HG03521 (cell line): Measurements from ENCODE around the gene FASN.

Experiments
- ATAC-seq: cut with Tn5 transposase; IDR thresholded peaks from one replicate; pipeline ENCODE4 v1.9.1; 2021; ENCODE audit warnings: mild to moderate bottlenecking, moderate library complexity; ENCODE audit not compliant: unreplicated experiment

FASN gene

DNA sequence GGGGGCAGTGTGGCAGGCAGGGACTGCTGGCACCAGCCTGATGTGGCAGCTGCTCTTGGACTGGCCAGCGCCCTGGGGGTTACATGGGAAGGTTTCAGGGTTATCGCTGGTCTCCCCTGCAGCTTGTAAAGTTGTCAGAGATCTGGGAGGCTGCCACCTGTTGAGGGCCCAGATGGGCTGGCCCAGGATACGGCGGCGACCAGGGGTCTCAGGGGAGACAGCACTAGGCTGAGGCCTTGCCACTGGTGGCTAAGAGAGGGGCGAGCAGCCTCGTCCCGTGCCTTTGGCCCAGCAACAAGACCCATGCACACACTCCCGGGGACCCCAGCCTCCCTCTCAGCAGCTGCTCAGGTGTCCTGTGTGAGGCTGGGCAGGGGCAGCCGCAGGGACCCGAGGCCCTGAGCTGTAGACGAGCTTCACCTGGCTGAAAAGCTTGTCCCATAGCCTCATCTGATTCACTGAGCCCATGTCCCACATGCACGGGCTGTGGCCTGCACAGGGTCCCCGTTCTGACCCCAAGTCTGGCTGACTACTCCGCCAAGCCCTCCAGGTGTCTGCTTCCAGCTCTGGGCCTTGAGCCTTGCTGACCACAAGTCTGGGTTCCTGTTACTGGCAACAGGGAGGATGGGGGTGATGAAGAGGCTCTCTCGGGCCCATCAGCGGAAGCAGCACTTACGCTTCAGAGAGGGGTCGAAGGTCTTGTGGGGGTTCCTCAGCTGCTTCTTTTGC, 38.6 kb downstream of the FASN start:
- no peak for ATAC-seq

DNA sequence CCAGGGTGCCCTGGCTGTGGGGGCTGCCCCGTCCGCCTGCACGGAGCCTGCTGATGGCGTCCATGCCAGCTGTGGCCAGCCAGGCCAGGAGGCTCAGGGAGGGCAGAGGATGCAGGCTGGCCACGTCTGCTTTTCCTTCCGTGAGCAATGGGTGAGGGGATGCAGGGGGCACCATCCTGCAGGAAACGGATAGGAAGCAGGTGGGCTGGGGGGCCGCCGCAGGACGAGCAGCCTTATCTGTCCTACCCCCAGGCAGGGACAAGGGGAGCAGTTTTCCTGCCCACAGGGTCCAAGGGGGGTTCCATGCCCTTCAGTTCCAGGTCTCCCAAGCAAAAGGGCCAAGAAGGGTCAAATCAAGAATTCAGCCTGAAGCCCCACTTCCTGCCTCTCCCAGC, 39.2 kb downstream of the FASN start:
- ATAC-seq = no peak

GRCh38 chr17:82058230-82058854, 39.7 kb downstream of the FASN start:
- no peak for ATAC-seq

GRCh38 chr17:82056729-82057621, 41.1 kb downstream of the FASN start:
- ATAC-seq = no peak

DNA sequence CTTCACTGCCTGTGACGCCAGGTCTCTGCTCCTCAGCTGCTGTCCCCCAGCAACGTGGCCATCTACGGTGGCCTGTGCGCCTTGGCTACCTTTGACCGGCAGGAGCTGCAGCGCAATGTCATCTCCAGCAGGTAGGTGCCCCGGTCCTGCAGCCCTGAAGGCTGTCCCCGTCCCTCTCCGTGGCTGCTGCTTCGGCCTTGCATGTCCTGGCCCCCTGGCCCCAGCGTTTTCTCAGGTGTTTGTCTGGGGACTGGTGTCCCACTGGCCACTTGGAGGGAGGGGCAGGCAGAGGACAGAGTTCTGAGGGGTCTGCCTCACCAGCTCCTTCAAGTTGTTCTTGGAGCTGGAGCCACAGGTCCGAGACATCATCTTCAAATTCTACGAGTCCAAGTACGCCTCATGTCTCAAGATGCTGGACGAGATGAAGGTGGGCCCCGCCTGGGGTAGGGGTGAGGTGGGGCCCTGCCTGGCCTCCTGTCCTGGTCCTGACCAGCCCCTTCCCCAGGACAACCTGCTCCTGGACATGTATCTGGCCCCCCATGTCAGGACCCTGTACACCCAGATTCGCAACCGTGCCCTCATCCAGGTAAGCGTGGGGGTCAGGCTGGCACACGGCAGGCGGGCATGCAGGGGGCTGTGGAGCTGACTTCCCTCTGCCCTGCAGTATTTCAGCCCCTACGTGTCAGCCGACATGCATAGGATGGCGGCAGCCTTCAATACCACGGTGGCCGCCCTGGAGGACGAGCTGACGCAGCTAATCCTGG, 41.9 kb downstream of the FASN start:
- no peak for ATAC-seq

DNA sequence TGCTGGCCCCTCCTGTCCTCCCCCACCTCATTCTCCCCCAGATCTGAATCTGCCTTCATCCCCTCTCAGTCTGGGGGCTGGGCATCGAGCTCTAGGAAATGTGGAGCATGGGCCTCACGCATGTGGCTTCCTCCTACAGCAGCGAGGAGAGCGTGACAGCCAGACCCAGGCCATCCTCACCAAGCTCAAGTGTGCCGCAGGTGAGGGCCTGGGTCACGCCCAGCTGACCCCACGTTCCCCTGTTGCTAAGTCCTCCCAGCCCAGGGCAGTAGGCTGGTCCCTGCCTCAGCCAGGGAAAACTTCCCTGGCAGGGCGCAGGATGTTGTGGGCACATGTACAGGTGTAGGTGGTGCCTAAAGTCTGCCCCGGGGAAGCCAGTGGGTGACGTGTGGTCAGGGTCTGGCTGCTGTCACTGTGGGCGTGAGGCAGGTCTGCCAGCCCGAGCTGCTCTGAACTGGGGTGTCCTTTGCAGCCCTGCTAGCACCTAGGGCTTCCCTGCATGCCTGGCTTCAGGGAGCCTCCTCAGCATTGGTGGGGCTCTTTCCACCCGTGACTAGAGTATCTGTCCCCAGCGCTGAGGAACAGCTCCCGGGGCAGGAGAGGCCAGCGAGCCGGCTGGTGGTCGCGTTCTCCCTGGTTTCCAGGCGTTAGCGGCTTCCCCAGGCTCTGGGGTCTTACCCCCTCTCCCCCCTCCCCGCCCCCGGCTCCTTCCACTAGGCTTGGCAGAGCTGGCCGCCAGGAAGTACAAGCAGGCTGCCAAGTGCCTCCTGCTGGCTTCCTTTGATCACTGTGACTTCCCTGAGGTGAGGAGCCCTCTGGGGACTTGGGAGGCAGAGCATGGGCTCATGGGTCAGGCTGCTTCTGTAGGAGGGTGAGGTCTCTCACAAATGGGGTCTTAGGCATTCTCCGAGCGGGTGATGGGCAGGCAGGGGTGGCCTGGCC, 42.7 kb downstream of the FASN start:
- no peak for ATAC-seq

GRCh38 chr17:82054351-82055022, 43.5 kb downstream of the FASN start:
- ATAC-seq = no peak

DNA sequence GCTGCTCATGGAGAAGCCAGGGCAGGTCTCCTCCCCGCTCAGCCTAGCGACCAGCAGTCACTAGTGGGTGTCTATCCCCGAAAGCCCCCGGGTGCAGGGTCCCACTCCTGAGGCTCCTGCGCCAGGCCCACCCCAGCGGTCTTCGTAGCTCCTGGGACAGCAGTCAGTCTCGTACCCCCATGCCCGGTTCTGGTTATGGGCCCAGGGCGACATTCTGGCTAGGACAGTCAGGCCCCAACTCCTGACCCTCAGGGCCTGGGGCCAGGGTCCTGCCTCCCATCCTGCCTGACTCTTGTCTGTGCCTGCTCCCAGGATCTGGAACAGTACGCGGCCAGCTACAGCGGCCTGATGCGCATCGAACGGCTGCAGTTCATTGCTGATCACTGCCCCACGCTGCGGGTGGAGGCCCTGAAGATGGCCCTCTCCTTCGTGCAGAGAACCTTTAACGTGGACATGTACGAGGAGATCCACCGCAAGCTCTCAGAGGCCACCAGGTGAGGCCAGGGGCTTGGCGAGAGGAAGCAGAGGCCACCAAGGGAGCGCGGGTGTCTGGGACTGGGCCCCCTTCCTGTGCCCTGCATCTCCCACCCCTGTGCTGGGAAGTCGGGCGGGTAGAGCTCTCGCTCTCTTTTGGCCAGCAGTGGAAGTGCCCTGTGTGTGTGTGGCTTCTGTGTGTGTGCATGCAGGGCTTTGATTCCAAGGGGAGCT, 44.3 kb downstream of the FASN start:
- ATAC-seq = no peak

- ATAC-seq = no peak
These were observed 44.9 kb downstream of the FASN start for GRCh38 chr17:82053130-82053529.

DNA sequence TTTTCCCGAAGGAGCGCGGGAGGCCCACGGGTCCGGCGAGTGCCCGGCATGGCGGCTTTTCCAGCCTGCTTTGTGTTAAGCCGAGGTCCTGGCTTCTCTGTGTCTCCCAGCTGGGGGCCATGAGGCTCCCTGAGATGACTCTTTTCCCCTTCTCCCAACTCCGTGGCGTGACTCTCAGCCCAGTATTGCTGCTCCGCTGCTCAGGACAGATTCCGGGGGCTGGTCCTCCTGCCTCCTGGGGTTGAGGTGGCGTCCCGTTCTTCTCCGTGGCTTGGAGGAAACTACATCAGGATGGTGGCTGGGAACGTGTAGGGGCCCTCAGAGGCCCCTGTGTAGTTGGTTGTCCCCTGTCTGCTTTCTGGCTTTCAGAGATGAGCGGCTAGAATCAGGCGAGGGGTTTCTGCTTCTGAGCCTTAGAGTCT, 45.4 kb downstream of the FASN start:
- no peak for ATAC-seq

DNA sequence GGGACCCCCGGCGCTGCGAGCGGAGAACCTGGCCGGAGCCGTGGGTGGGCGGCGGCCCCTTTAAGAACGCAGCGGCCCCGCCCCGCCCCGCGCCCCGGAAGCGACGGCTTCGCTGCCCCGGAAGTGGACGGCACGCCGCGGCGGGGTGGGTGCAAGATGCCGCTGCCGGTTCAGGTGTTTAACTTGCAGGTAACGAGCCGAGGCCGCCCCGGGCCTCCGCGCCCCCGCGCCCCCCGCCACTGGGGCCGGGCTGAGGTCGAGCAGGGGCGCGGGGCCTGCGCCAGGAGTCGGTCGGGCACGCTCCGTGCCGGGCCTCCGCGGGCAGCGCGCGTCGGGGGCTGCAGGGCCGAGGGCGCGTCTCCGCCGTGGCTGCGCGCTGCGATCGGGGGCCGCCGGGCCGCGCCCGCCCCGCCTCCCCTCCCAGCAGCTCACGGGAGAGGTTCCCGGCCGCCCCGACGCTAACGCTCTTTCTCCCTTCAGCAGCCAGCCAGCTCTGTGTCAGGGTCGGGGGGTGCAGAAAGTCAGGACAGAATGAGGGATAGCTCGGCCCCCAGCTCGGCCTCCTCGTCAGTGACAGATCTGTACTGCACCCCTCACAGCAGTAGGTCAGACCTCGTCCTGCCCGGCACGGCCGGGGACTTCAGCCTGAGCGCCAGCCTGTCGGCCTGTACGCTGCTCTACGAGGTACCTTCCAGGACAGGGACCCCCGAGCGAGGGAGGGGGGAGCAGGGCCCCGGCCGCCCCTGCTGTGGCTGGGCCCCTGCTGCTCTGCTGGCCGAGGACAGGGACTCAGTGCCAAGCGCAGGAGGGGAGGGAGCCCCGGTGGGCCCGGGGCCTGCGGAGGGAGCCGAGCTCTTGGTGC, 46.0 kb downstream of the FASN start, which contains the start of the genes GPS1 and RFNG:
TSS of gene GPS1 (plus strand) at position 123 of the 862 bp plus-strand sequence. CDS start at position 157, 34 bp downstream.
TSS of gene RFNG (minus strand) at position 36 of the 862 bp plus-strand sequence. CDS start 45 bp downstream, outside the sequence.
- peak; percentile 65 for ATAC-seq

DNA sequence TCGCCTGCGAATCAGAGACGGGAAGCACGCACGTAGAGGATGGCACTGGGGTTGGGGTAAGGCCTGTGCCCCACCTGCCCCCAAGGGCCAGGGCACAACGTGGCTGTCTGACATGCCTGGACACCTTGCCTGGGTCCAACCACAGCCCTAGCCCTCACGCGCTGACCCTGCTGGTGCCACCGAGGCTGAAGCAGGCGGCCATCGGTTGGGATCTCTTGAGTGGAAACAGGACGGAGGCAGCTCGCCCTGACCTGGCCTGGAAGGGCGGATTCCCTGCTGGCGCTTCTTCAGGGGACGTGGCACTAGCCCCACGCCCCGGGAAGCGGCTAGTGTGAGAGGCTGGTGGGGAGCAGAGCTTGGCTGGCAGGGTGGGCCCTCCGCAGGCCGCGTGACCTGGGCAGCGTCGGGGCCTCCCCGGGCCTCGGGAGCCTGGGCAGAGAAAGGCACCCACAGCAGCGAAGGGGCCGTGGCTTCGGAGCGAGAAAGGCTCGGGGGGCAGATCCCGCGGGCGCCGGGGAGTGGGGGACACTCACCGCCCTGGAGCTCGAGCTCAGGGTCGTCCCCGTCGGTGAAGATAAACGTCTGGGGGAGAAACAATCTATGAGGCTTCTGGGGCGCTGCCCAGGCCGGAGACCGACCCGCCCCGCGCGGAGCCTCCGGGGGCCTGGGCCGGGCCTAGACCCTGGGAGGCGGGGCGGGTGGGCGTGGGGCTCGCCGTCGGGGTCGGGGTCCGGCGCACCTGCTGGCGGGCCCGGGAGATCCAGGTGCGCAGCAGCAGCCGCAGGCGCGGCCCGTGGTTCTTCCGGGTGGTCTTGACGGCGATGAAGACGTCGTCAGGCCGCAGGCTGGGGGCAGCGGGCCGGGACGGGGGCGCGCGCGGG, 47.0 kb downstream of the FASN start:
- ATAC-seq = no peak

- no peak for ATAC-seq
These were observed 47.8 kb downstream of the FASN start for GRCh38 chr17:82050152-82050760.

DNA sequence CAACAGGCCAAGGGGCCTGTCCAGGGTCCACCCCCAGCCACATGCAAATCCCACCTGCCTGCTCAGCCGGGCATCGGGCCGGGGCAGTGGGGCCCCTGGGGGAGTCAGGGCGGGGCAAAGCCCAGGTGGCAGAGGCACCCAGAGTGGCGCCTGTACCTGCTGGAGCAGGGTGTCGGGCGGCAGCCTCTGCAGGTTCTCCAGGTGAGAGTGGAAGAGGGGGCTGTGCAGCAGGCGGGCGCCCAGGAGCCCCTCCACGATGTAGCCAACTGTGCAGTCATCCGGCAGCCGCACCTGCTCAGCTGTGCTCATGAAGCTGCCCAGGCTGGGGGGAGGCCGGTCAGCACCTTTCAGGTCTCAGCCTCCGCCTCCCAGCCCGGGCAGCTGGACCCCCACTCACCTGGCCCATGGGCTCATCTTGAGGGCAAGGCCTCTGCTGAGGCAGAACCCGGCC, 48.5 kb downstream of the FASN start:
- ATAC-seq = no peak

- no peak for ATAC-seq
These were observed 48.9 kb downstream of the FASN start for GRCh38 chr17:82049106-82049505.

- no peak for ATAC-seq
These were observed 49.5 kb downstream of the FASN start for GRCh38 chr17:82048571-82048971.
